PFSK-1 (cell line): ENCODE results near the gene PTTG1IP.

Source experiments
- FOXP2 ChIP-seq: optimal IDR thresholded peaks from 2 replicates; pipeline ENCODE3; 2011; ENCODE audit warnings: borderline replicate concordance, control low read depth, inconsistent platforms; ENCODE audit not compliant: insufficient read depth; ENCODE audit errors: extremely low read length, extremely low read depth
- POLR2AphosphoS5 ChIP-seq: IDR thresholded peaks from 2 replicates; pipeline ENCODE4 v1.6.1; 2012; ENCODE audit warnings: low read depth, mild to moderate bottlenecking, control low read depth, low read length, moderate library complexity
- REST ChIP-seq, 2 experiments: IDR thresholded peaks; 2 replicates each; pipeline versions ENCODE4 v1.6.1 to v1.8.0; 2011 to 2012; ENCODE audit warnings: low read depth in 2 of 2, low read length in 2 of 2, control low read depth in 1 of 2, inconsistent platforms in 1 of 2, mild to moderate bottlenecking in 1 of 2, moderate library complexity in 1 of 2; ENCODE audit not compliant: insufficient read depth in 1 of 2
- SIN3A ChIP-seq: IDR thresholded peaks from 2 replicates; pipeline ENCODE4 v1.6.1; 2012; ENCODE audit warnings: mild to moderate bottlenecking, low read length, moderate library complexity, borderline replicate concordance; ENCODE audit not compliant: insufficient read depth
- TAF1 ChIP-seq: IDR thresholded peaks from 2 replicates; pipeline ENCODE4 v1.6.1; 2012; ENCODE audit warnings: low read length, control low read depth, borderline replicate concordance; ENCODE audit not compliant: insufficient read depth

Gene PTTG1IP

DNA sequence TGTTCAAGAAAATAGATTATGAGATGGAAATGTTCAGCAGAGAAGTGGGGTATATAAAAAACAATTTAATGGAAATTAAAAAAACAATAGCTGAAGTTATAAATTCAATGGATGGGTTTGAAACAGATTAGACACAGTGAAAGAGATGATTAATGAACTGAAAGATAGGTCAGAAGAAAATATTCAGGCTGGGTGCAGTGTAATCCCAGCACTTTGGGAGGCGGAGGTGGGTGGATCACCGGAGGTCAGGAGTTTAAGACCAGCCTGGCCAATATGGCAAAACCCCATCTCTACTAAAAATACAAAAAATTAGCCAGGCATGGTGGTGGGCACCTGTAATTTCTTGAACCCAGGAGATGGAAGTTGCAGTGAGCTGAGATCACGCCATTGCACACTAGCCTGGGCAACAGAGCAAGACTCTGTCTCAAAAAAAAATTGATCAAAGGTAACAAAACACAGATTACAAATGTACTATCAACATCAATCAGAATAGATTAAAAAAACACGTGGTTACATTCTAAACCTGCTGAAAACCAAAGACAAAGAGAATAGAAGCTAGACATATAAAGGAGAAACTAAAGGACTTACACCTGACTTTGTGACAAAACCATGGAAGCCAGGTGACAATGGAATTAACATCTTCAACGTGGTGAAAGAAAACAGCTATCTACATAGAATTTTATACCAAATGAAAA lies 50.9 kb downstream of the PTTG1IP start:
- TF ChIP-seq FOXP2, result no peak

- TF ChIP-seq REST (IDR thresholded peaks at IDR 0.05; ENCODE audit: insufficient read depth in 1 of 2, low read depth in 2 of 2, low read length in 2 of 2) (no peak), SIN3A (no peak), FOXP2 (no peak), TAF1 (no peak), POLR2AphosphoS5 (no peak)
Observed at GRCh38 chr21:44820851-44821250, 52.6 kb downstream of the PTTG1IP start.

DNA sequence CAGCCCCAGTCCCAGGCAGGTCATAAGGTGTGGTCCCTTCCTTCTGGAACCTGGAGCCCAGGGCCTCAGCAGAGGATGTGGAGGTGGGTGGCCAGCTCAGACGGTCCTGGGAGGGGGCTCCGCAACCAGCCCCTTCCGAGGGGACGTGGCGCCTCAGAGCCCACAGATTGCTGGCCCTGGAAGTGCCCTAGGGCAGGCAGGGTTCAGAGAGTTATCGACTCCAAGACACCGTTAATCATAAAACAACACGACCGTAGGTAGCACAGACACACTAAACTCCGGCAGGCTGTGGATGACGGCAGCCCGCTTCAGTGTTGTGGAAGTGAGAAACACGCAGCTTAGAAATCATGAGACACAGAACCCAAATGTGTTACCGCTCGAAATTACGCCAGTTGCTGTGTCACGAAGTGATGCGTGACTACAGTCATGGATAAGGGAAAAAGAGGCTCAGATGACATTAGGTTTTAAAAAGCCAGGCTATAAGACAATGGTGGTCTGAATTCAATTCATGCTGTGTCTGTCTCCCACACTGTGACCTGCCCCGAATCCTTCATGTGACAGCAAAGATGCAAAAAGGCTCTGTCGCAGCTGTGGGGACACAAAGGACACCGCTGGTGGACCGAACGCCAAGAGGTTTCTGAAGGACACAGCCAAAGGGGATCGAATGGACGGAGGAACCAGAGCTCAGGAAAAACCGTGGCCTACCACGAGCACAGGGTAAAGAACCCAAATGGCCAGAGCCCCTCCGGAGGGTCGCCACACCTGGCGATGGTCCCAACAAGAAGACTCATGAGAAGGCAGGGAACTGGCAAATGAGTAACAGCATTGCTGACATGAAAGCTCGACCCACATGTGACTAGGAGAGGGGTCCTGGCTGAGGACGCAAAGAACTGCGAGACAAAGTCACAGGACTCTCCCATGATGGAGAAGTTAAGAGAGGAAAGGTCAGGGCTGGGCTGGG lies 53.9 kb downstream of the PTTG1IP start:
- TF ChIP-seq FOXP2 (no peak), SIN3A (no peak), REST (IDR thresholded peaks at IDR 0.05; ENCODE audit: insufficient read depth in 1 of 2, low read depth in 2 of 2, low read length in 2 of 2) (no peak), TAF1 (no peak), POLR2AphosphoS5 (no peak)

DNA sequence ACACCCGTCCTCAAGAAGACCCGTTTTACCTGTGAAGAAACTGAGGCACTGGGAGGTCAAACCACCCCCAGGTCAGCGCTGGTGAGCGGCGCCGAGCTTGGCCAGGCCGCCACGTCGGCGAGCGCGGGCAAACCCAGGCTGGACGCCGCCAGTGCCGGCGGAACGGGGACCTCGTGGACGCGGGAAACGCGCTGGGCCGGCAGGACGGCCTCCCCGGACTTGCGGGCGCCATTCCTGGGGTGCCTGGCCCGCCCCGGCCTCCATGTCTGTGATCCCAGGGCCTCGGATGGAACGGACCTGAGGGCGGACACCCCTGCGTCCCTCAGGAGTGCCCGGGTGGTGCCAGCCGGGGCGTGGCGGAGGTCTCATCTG lies 54.9 kb downstream of the PTTG1IP start:
- TF ChIP-seq TAF1 (no peak), REST (IDR thresholded peaks at IDR 0.05; ENCODE audit: insufficient read depth in 1 of 2, low read depth in 2 of 2, low read length in 2 of 2) (no peak), SIN3A (no peak), FOXP2 (no peak), POLR2AphosphoS5 (no peak)

DNA sequence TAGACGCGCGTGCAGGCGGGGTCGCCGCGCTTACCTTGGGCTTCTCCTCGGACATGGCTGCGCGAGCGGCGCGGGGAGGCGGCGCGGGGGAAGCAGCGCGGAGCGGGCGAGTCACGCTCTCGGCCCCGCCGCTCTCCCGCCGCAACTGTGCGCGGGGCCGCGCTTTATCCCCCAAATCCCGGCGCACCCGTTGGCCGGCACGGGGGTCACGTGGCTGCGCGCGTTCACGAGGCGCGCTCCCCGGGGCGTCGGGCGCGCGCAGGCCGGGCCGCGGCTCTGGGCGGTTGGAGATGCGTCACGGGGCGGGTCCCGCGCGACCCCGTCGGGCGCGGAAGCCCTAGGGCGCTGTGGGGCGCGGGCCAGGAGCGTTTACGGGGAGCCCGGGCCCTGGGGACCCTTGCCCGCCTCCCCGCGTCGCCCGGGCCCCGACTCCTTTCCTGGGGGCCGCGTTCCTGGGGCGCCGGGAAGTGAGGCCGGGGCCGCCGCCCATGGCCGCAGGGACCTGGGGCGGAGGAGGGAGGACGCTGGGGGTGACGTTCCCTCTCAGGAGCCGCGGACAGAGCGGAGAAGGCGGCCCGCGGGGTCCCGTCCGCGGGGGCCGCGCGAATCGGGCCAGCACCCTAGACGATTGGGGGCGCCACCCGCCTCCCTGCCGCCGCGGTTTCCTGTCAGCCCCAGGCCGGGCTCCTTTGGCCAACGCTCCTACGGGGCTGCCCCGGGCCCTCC lies 55.4 kb downstream of the PTTG1IP start, which contains the start of gene SUMO3:
Gene SUMO3, minus strand, starts transcription at position 149 of the 726 bp plus-strand sequence. Its CDS starts 94 bp downstream, at position 55.
- TF ChIP-seq POLR2AphosphoS5 (peak; percentile 26; the same call in 1 of the 2 replicates), SIN3A (no peak), REST (IDR thresholded peaks at IDR 0.05; ENCODE audit: insufficient read depth in 1 of 2, low read depth in 2 of 2, low read length in 2 of 2) (no peak), TAF1 (peak; percentile 41; the same call in 1 of the 2 replicates), FOXP2 (peak; percentile 75)
